ENCODE results near the gene ENTHD1.

- TF ChIP-seq, protein P1, sequence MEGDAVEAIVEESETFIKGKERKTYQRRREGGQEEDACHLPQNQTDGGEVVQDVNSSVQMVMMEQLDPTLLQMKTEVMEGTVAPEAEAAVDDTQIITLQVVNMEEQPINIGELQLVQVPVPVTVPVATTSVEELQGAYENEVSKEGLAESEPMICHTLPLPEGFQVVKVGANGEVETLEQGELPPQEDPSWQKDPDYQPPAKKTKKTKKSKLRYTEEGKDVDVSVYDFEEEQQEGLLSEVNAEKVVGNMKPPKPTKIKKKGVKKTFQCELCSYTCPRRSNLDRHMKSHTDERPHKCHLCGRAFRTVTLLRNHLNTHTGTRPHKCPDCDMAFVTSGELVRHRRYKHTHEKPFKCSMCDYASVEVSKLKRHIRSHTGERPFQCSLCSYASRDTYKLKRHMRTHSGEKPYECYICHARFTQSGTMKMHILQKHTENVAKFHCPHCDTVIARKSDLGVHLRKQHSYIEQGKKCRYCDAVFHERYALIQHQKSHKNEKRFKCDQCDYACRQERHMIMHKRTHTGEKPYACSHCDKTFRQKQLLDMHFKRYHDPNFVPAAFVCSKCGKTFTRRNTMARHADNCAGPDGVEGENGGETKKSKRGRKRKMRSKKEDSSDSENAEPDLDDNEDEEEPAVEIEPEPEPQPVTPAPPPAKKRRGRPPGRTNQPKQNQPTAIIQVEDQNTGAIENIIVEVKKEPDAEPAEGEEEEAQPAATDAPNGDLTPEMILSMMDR (conservative IDR thresholded peaks at IDR 0.05; ENCODE audit: low read depth, low read length), result no peak
- no peak for TF ChIP-seq POLR2A (IDR thresholded peaks at IDR 0.05; ENCODE audit: low read depth, low read length)
- no peak for TF ChIP-seq BHLHE40 (IDR thresholded peaks at IDR 0.05; ENCODE audit: low read depth, low read length)
- TF ChIP-seq MAFK (IDR thresholded peaks at IDR 0.05; ENCODE audit: low read depth, low read length), result no peak
- TF ChIP-seq RAD21 (IDR thresholded peaks at IDR 0.05; ENCODE audit: low read length), result no peak
- TF ChIP-seq, protein P2, sequence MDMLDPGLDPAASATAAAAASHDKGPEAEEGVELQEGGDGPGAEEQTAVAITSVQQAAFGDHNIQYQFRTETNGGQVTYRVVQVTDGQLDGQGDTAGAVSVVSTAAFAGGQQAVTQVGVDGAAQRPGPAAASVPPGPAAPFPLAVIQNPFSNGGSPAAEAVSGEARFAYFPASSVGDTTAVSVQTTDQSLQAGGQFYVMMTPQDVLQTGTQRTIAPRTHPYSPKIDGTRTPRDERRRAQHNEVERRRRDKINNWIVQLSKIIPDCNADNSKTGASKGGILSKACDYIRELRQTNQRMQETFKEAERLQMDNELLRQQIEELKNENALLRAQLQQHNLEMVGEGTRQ (IDR thresholded peaks at IDR 0.05; ENCODE audit: low read depth, low read length), result no peak
- TF ChIP-seq FOS (IDR thresholded peaks at IDR 0.05; ENCODE audit: low read depth, low read length), result no peak
- no peak for TF ChIP-seq MAZ (IDR thresholded peaks at IDR 0.05; ENCODE audit: borderline replicate concordance, low read depth, low read length)
- no peak for TF ChIP-seq MXI1 (IDR thresholded peaks at IDR 0.05; ENCODE audit: borderline replicate concordance, low read depth, low read length)
- TF ChIP-seq SMC3 (IDR thresholded peaks at IDR 0.05; ENCODE audit: low read depth, low read length), result no peak
- TF ChIP-seq CEBPB (IDR thresholded peaks at IDR 0.05; ENCODE audit: low read depth, low read length), result no peak
- TF ChIP-seq NFE2L2 (IDR thresholded peaks at IDR 0.05; ENCODE audit: low read depth, low read length), result no peak
Observed at GRCh38 chr22:39805117-39805516, 88.4 kb downstream of the ENTHD1 start.
